ENCODE results near the gene TSPYL4.
A peak's percentile ranks its signal among the peaks of the same experiment; 100 is the strongest.
"Not testable (repeated sequence)": the region's sequence is repeated elsewhere in the genome, so short reads cannot be mapped to it uniquely, and the experiment has no call there.

Gene TSPYL4

GRCh38 chr6:116253505-116254296 lies at the start of gene TSPYL4:
TSPYL4 (minus strand) TSS chr6:116254075; CDS start chr6:116254008, 67 bp downstream.
- peak; percentile 95 for DNase-seq

GRCh38 chr6:116301104-116301503 lies 47.2 kb upstream of the TSPYL4 start:
- DNase-seq, result no peak

DNA sequence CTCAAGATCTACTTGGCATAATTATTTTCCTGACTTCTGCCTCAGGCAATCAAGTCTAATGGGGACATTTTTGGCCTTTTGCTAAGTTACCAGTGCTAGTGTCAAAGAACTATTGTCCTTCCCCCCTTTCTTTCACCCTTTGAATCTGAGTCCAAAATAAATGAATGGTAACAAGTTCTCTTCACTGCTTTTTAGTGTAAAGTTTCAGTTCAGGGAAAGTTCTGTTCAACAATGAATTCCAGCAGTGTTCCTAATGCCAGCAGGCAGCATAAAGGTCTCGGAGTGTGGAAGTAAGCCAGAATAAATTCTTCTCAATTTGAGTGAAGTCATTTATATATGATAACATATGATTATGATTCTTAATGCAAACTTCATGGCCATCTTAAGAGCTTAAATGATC lies 46.7 kb upstream of the TSPYL4 start:
- no peak for DNase-seq

DNA sequence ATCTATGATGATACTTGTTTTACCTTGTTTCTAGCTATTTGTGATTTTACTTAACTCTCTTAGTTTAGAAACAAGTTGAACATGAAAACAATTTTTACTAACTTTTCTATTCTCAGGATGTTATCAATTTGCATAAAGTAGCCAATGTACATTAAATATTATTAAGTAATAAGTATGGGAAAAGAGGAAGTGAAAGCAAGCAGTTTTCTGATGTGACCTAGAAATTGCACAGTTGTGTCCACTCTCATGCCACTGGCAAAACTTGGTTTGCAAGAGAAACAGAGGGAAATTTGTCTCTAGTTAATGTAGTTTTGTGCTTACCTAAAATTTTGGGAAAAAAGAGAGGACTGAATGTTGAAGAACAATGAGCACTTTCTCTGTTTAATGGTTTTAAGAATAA lies 45.1 kb upstream of the TSPYL4 start:
- no peak for DNase-seq

- DNase-seq, result no peak
Observed at GRCh38 chr6:116298273-116298672, 44.4 kb upstream of the TSPYL4 start.

DNA sequence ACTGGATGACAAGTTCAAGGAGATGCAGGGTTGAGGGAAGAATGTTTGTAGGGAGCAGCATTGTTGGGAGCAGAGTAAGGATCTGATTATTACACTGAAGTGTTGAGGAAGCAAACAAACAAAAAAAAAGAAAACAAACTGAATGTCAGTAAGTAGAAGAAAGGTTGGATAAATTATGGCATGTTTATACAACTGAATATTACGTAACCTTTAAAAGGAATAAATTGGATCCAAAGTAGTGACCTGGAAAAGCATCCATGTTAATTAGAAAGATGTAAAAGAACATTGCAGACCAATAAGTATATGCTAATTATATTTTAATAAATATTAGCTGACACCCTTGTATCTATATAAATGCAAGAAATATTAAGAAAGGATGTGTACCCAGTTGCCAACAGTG lies 38.7 kb upstream of the TSPYL4 start:
- DNase-seq, result no peak

DNA sequence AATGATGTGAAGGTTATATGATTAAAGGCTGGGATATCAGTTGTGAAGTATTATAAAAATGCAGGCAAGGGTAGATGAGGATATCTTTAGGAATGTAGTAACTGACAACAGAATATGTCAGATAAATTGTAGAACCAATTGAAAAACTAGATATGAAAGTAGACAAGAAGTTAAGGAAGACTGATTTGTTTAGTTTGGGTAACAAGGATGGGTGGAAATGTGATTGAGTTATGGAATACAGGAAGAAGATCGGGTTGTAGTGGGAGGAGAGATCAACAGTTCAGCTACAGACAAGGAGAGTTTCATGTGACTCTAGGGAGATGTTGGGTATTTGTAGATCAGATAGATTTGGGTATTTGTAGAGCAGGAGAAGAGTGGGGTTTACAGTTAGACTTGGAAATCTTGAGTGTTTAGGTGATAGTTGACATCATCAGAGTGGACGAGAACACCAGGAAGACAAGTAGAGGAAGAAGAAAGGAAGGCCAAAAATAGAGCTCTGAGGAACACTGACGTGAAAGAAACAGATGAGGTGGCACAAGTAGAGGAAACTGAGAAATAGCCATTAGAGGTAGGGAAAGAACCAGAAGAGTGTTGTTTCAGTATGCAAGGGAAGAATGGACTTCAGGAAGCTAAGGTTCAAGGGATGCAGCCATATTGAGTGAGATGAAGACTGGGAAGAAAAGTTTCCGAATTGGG lies 38.0 kb upstream of the TSPYL4 start:
- no peak for DNase-seq

DNA sequence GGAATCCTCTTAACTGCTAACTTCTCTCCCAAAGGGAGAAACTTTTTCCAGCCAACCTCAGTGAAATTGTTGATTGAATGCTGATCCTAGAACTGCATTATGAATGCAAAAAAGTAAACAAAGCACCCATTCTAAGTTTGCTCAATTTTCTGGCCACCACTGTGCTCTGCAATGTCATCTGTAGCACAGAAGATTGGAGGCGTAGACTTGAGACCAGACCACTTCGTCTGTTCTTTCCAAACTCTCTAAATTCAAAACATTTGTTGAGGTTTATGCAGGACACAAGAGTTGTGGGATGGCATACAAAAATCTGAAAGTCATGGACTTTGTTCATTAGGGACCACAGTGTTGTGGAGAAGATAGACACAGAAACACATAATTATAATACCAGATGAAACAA lies 36.9 kb upstream of the TSPYL4 start:
- DNase-seq, result no peak

GRCh38 chr6:116289876-116290275 lies 36.0 kb upstream of the TSPYL4 start:
- DNase-seq, result no peak

- DNase-seq, result no peak
Observed at GRCh38 chr6:116287689-116288282, 33.9 kb upstream of the TSPYL4 start.

GRCh38 chr6:116286773-116287358 lies 33.0 kb upstream of the TSPYL4 start:
- no peak for DNase-seq

DNA sequence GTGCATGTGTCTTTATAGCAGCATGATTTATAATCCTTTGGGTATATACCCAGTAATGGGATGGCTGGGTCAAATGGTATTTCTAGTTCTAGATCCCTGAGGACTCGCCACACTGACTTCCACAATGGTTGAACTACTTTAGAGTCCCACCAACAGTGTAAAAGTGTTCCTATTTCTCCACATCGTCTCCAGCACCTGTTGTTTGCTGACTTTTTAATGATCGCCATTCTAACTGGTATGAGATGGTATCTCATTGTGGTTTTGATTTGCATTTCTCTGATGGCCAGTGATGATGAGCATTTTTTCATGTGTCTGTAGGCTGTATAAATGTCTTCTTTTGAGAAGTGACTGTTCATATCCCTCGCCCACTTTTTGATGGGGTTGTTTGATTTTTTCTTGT lies 31.1 kb upstream of the TSPYL4 start:
- DNase-seq, result not testable (repeated sequence)

- DNase-seq, result no peak
Observed at GRCh38 chr6:116283191-116283590, 29.3 kb upstream of the TSPYL4 start.

DNA sequence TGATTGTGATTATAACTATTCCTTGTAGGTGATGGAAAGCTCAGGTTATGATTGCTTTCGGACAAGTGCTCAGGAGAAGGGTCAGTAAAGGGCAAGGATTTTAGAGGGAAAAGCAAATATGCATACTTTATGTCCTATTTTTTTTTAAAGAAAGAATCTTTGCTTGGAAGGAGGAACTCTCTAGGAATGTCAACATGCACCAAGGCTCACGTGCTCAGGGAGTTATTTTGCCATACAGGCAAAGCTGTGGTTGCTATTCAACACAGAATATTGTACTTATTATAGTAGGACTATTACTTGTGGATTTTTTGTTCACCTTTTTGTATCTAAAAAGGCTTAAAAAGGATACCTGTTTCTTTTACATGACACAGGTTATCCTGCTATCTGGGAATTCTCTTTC lies 28.8 kb upstream of the TSPYL4 start:
- DNase-seq, result no peak

DNA sequence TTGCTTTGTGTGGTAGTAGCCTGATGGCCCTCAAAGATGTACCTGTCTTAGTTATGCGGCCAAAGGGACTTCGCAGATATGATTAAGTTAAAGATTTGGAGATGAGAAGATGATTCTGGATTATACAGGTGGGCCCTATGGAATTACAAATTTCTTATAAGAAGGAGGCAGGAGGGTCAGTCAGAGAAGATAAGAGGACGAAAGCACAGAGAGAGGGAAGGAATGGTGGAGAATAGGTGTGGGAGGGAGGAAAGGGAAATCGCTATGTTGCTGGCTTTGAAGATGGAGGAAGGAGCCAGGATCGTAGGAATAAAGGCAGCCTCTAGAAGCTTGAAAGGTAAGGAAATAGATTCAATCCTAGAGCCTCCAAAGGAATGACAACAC lies 27.1 kb upstream of the TSPYL4 start:
- no peak for DNase-seq

GRCh38 chr6:116280161-116280932 lies 26.5 kb upstream of the TSPYL4 start:
- no peak for DNase-seq

DNA sequence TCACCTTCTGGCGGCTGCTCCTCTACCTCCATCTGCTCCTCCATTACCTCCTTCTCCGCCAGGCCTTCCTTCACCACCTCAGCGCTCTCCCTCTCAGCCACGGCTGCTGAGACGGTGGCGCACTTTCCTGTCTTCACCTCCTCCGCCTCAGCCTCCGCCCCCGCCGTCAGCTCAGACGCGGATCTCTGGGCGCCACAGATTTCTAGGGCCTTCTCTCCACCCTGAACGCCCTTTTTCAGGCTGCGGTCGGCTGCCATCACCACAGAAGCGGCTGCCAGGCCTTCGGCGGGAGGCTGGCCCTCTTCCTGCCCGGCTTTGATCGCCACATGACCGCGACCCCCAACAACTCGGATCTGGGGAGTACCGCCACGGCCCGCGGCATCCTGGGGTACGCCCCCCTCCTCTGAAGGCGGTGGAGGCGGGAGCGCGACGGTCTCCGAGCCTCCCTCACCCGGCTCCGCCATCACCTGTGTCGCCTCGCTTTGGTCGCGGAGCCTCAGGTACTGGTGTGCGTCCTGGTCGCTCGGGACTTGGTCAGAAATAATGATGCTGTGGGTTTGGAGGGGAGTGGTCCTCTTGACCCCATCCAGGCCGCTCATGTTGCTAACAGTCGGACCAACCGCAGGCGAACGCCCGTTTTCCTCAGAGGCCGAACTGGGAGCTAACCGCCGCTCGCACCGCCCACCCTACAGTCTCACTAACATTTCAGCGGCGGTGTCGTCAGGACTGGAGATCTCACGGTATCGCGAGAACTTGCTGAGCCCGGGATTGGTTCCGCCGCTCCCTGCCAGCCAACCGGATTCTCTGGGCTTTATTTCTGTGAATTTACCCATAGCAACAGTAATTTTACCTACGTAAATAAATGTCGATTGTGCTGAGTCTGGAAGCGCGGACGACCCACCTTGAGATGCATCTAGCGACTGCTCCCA lies 25.6 kb upstream of the TSPYL4 start, which contains the start of gene TSPYL1:
TSPYL1 (minus strand) TSS at position 699 of the 929 bp plus-strand sequence; CDS start at position 599, 100 bp downstream.
- DNase-seq, result peak; percentile 92

DNA sequence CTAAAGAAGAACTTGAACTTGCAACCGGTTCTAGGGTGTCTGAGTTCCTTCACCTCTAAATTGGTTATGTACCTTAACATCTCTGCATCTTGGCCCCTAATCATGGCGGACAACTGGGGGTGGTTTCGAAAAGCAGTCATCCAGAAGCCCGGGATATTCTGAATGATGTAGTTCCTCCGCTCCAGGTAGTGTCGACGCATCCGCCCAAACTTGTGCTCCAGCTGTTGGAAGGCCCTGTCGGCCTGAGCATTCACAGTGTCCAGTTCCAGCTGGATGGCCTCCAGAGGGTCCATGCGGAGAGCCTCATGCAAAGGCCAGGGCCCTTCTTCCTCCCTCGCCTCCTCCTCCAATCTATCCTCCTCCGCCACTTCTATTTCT lies 25.0 kb upstream of the TSPYL4 start:
- no peak for DNase-seq

DNA sequence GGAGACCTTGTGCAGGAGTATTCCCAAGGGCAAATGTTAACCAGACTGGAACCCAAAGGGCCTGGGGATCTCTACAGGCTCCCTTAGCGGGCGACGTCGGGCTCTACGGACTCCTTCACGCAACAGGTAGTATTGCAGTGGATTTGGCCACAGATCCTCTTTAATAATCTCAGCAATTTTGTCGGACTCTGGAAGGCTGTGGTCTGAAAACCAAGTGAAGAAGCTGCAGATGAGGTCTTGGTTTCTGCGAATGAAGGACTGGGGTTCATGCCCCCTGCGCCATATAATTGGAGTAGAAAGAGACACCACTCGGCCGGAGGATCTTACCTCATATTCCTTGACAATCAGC lies 24.6 kb upstream of the TSPYL4 start:
- no peak for DNase-seq

DNA sequence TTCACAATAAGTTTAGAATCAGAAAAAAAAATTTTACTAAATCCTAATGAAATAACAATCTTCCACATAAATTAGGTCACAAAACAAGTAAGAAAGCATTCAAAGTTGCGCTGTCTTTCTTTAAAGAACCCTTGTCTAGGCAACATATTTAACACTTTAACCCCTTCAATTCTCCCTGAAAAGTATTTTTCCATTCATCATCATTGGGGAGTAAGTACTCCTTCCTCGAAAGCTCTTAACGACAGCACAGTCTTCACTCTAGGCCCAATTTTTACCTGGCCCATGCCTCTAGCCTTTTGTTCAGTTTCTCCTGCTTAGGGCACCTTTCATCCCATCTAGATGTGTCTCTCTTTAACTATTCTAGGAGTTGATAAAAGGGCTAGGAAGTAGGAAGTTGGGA lies 23.2 kb upstream of the TSPYL4 start:
- DNase-seq, result no peak

DNA sequence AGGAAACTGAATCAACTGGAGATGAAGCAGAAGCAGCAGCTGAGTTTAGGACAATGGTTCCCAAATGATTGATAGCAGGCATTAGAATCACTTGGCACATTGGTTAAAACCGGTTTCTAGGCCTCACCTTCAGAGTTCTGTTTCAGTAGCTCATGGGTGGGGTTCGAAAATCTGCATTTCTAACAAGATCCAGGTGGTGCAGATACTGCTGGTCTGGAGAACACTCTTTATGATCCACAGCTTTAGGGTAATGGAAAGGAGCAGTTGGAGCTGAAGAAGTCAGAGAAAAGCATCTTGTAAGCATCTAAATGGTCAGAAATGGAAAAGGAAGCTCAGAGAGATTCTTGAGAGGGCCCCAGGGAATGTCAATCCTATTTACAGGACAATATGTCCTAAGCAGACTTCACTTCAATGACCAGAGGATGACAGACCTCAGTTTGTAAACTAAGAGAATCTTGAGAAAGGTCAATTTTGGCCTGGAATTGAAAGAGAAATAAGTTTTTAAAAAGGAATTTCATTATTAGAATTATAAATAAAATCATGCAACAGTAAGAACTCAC lies 17.4 kb upstream of the TSPYL4 start:
- no peak for DNase-seq
